Stimulated activated naive CD8-positive, alpha-beta T cell treated with anti-CD3 and anti-CD28 coated beads, Interleukin-15, amount 100 ng/mL, for 72 hours (primary cell): Measurements from ENCODE around the gene NUDT16.
"Not testable (repeated sequence)": the region's sequence is repeated elsewhere in the genome, so short reads cannot be mapped to it uniquely, and the experiment has no call there.

Source experiments
- ATAC-seq: fragments of 150-1000 bp; cut with Tn5 transposase; 2 replicates; pipeline ENCODE4 v1.10.0; 2021; ENCODE audit warnings: mild to moderate bottlenecking, moderate library complexity
- DNase-seq, 2 donors: peaks; one replicate each; pipeline ENCODE4 v3.0.0; 2021 to 2022
- H3K27ac Mint-ChIP-seq, 2 donors: one replicate each; pipeline ENCODE4 v1.8.0; 2022; ENCODE audit warnings: mild to moderate bottlenecking in 2 of 2, mixed read lengths in 2 of 2, moderate library complexity in 2 of 2
- H3K27me3 Mint-ChIP-seq: one replicate; pipeline ENCODE4 v1.8.0; 2022; ENCODE audit warnings: mixed read lengths
- H3K4me1 Mint-ChIP-seq: one replicate; pipeline ENCODE4 v1.8.0; 2022; ENCODE audit warnings: mild to moderate bottlenecking, mixed read lengths
- H3K4me3 Mint-ChIP-seq, 2 donors: one replicate each; pipeline ENCODE4 v1.8.0; 2022; ENCODE audit warnings: mild to moderate bottlenecking in 2 of 2, mixed read lengths in 2 of 2, moderate library complexity in 1 of 2
- H3K9me3 Mint-ChIP-seq, 2 donors: one replicate each; pipeline ENCODE4 v1.8.0; 2022; ENCODE audit warnings: mixed read lengths in 2 of 2

Gene NUDT16

DNA sequence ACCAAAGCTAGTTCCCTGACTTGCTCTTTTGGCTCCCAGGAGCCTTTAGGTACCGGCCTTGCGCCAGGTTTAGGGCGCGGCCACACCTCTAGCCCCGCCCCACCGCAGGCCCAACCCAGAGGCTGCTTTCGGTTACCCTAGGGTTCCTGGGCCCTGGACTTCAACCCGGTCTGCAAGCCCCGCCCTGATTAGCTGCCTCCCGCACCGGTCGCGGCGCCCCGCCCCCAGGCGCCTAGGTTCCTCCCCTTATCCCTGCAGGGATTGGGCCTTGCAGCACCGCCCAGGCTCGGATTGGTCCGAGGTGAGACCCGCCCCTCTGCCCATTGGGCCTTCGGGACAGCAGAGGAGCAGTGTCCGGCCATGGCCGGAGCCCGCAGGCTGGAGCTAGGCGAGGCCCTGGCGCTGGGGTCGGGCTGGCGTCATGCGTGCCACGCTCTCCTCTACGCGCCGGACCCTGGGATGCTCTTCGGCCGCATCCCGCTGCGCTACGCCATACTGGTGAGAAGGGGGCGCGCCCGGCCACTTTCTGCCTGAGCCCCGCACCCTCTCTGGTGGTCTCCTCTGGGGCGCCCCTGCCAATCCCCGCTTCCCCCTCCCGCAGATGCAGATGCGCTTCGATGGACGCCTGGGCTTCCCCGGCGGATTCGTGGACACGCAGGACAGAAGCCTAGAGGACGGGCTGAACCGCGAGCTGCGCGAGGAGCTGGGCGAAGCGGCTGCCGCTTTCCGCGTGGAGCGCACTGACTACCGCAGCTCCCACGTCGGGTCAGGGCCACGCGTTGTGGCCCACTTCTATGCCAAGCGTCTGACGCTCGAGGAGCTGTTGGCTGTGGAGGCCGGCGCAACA is at the start of gene NUDT16:
Gene NUDT16 (plus strand): TSS at position 330 of the 847 bp plus-strand sequence. CDS start 31 bp downstream, at position 361.
- peak within 1 kb of the TSS; percentile 27 to 99 for H3K27ac Mint-ChIP-seq

DNA sequence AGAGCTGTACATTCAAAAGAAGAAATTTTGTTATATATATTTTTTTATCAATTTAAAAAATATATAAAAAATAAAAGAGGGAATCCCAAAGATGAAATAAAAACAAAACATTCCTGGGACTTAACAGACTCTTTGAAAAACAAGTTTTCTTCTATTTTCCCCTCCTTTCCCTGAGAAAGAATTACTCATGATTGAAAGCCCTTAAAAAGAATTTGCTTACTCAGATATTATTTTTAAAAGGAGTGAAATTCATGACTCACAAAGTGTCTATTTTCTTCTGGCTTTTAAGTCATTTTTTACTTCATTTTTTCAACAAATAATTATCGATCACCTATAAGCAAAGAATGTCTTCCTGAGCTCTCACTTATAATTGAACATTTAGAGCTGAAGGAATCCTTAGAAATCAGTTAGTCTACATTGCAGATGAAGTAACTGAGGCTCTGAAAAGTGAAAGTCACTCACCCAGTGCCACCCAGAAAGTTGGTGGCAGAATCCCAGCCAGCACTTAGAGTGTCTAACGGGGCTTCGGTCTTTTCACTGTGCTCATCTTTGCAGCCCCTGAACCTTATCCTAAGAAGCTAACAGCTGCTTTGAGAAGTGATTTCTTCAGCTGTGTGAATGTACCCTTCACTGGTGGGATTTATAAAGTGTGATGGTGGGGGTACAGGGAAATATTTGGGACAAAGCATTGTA is 42.5 kb upstream of the NUDT16 start:
- H3K27me3 Mint-ChIP-seq: no peaks in the 10 kb centered on the region
- H3K4me1 Mint-ChIP-seq: no peaks in the 10 kb centered on the region
- H3K4me3 Mint-ChIP-seq: no peak overlapping the region
- DNase-seq (no peak), ATAC-seq (no peak)
- peaks cover 2 to 9% of the 10 kb centered on the region in 2 donors for H3K9me3 Mint-ChIP-seq
- H3K27ac Mint-ChIP-seq: no peak overlapping the region

More for the DNA sequence above, at the start of gene NUDT16:
- Mint-ChIP-seq H3K27me3 (no peaks in the 10 kb centered on the region), H3K4me1 (peaks cover 24% of the 10 kb centered on the region), H3K4me3 (peak within 1 kb of the TSS; percentile 93 to 99), H3K9me3 (no peaks in the 10 kb centered on the region)
- DNase-seq (peak; percentile 94 to 98), ATAC-seq (peak; percentile 98)

- DNase-seq: no peak
- no peaks in the 10 kb centered on the region for H3K4me1 Mint-ChIP-seq
- no peak for ATAC-seq
- no peak overlapping the region for H3K4me3 Mint-ChIP-seq
- no peak overlapping the region for H3K27ac Mint-ChIP-seq
- H3K27me3 Mint-ChIP-seq: no peaks in the 10 kb centered on the region
- H3K9me3 Mint-ChIP-seq: peaks cover 9 to 15% of the 10 kb centered on the region in 2 donors
Measured at GRCh38 chr3:131341761-131342160, 39.8 kb upstream of the NUDT16 start.

DNA sequence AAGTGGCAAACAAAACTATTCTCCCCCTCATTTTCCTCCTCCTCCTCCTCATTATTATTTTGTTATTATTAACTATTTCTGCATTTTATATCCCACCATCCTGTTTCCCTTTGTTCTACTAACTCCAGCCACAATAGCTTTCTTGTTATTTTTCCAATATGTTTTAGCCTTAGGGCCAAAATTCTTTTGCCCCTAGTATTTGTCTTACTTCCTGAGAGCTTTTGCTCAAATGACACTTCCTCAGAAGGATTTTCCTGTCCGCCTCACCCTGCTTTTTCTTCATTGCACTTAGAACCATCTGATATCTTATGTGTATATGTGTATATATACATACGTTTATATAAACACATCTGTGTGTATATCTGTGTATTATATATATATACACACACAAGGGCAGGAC is 32.7 kb upstream of the NUDT16 start:
- no peak for DNase-seq
- no peak for ATAC-seq
- H3K9me3 Mint-ChIP-seq: peaks cover 7 to 8% of the 10 kb centered on the region in 2 donors
- H3K4me1 Mint-ChIP-seq: no peaks in the 10 kb centered on the region
- no peaks in the 10 kb centered on the region for H3K27me3 Mint-ChIP-seq
- H3K27ac Mint-ChIP-seq: peak overlapping the region in 1 of 2 donors; percentile 6
- H3K4me3 Mint-ChIP-seq: no peak overlapping the region

GRCh38 chr3:131349454-131349853 is 32.1 kb upstream of the NUDT16 start:
- ATAC-seq: no peak
- Mint-ChIP-seq H3K9me3 (peaks cover 2 to 3% of the 10 kb centered on the region in 2 donors), H3K27me3 (no peaks in the 10 kb centered on the region)

GRCh38 chr3:131349946-131350347 is 31.6 kb upstream of the NUDT16 start:
- no peaks in the 10 kb centered on the region for H3K4me1 Mint-ChIP-seq
- no peaks in the 10 kb centered on the region for H3K9me3 Mint-ChIP-seq
- no peak overlapping the region for H3K27ac Mint-ChIP-seq
- no peak overlapping the region for H3K4me3 Mint-ChIP-seq
- DNase-seq (no peak), ATAC-seq (no peak)
- H3K27me3 Mint-ChIP-seq: no peaks in the 10 kb centered on the region

More at GRCh38 chr3:131349454-131349853, 32.1 kb upstream of the NUDT16 start:
- no peak overlapping the region for H3K27ac Mint-ChIP-seq
- no peak overlapping the region for H3K4me3 Mint-ChIP-seq
- H3K4me1 Mint-ChIP-seq: no peaks in the 10 kb centered on the region
- DNase-seq: no peak

GRCh38 chr3:131350506-131350905 is 31.1 kb upstream of the NUDT16 start:
- ATAC-seq (no peak), DNase-seq (no peak)
- Mint-ChIP-seq H3K9me3 (no peaks in the 10 kb centered on the region), H3K27ac (no peak overlapping the region), H3K4me3 (no peak overlapping the region), H3K4me1 (no peaks in the 10 kb centered on the region), H3K27me3 (no peaks in the 10 kb centered on the region)

- no peak overlapping the region for H3K4me3 Mint-ChIP-seq
- H3K27me3 Mint-ChIP-seq: peaks cover 9% of the 10 kb centered on the region
- no peaks in the 10 kb centered on the region for H3K4me1 Mint-ChIP-seq
- H3K9me3 Mint-ChIP-seq: no peaks in the 10 kb centered on the region
- ATAC-seq: no peak
- H3K27ac Mint-ChIP-seq: peak overlapping the region in 1 of 2 donors; percentile 6
- DNase-seq: no peak
Measured at GRCh38 chr3:131353016-131353877, 28.3 kb upstream of the NUDT16 start.

- Mint-ChIP-seq H3K27me3 (peaks cover 9% of the 10 kb centered on the region), H3K9me3 (no peaks in the 10 kb centered on the region), H3K4me3 (no peak overlapping the region), H3K27ac (no peak overlapping the region), H3K4me1 (no peaks in the 10 kb centered on the region)
- ATAC-seq (no peak), DNase-seq (no peak)
Measured at GRCh38 chr3:131353986-131354385, 27.6 kb upstream of the NUDT16 start.

DNA sequence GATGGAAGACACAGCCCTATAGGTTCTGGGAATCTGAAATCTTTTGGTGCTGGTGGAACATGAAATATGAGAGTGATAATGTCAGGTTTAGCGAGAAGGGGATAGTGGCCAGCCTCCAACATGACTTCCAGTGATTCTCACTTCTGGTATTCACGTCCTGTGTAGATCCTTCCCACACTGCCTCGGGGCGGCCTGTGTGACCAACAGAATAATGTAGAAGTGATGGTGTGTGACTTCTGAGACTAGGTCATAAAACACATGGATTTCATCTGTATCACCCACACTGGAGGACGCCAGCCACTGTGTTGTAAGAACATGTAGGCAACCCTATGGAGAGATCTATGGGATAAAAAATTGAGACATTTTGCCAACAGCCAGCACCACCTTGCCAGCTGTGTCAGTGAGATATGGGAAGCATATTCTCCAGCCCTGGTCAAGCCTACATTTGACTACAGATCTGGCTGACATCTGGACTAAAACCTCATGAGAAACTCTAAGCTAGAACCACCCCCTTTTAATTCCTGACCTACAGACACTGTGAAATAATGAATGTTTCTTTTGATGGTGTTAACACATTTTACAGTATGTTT is 25.5 kb upstream of the NUDT16 start:
- no peaks in the 10 kb centered on the region for H3K9me3 Mint-ChIP-seq
- no peak overlapping the region for H3K27ac Mint-ChIP-seq
- H3K4me1 Mint-ChIP-seq: peaks cover 3% of the 10 kb centered on the region
- ATAC-seq (peak; percentile 15), DNase-seq (no peak)
- H3K4me3 Mint-ChIP-seq: no peak overlapping the region
- peaks cover 29% of the 10 kb centered on the region for H3K27me3 Mint-ChIP-seq

- ATAC-seq: no peak
- Mint-ChIP-seq H3K4me3 (no peak overlapping the region), H3K27me3 (peaks cover 40% of the 10 kb centered on the region), H3K4me1 (peaks cover 15% of the 10 kb centered on the region), H3K27ac (no peak overlapping the region), H3K9me3 (no peaks in the 10 kb centered on the region)
- DNase-seq: no peak
Measured at GRCh38 chr3:131357275-131357674, 24.3 kb upstream of the NUDT16 start.

GRCh38 chr3:131360191-131360755 is 21.3 kb upstream of the NUDT16 start:
- no peak overlapping the region for H3K4me3 Mint-ChIP-seq
- H3K4me1 Mint-ChIP-seq: peaks cover 18% of the 10 kb centered on the region
- ATAC-seq (no peak), DNase-seq (no peak)
- H3K9me3 Mint-ChIP-seq: no peaks in the 10 kb centered on the region
- no peak overlapping the region for H3K27ac Mint-ChIP-seq
- peaks cover 60% of the 10 kb centered on the region for H3K27me3 Mint-ChIP-seq

DNA sequence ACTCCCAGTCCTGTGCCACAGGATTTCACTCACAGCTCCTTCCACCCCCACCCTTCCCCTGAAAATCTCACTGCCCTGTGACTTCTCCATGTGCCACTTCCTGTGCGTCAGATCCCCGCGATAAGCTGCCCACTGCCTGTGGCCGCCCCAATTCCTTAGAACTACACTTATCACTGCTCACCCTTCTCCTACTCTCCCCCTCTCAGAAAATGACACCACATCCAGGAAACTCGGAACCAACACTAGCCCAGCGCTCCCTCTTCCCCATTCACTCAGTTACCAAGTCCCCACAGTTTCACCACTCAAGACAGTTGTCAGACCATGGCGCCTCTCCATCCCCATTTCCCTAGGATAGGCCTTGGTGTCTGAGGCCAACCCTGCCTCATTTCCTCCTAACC is 20.5 kb upstream of the NUDT16 start:
- H3K27ac Mint-ChIP-seq, ATAC-seq, DNase-seq, H3K9me3 Mint-ChIP-seq: not testable (repeated sequence)
- peak overlapping the region; percentile 26 to 87 for H3K4me3 Mint-ChIP-seq
- peaks cover 18% of the 10 kb centered on the region for H3K4me1 Mint-ChIP-seq
- peaks cover 62% of the 10 kb centered on the region for H3K27me3 Mint-ChIP-seq

GRCh38 chr3:131361464-131362421 is 19.8 kb upstream of the NUDT16 start:
- H3K9me3 Mint-ChIP-seq: no peaks in the 10 kb centered on the region
- H3K27ac Mint-ChIP-seq: peak overlapping the region in 1 of 2 donors; percentile 61
- H3K27me3 Mint-ChIP-seq: peaks cover 57% of the 10 kb centered on the region
- peaks cover 18% of the 10 kb centered on the region for H3K4me1 Mint-ChIP-seq
- peak overlapping the region; percentile 61 to 87 for H3K4me3 Mint-ChIP-seq
- DNase-seq (peak in 1 of 2 donors; percentile 32), ATAC-seq (peak; percentile 78)
